SJSA1 (cell line): ENCODE data around the gene PTRH1. TPM values are rescaled to one million over a fixed set of nuclear protein-coding genes. Genes with fewer than 3 reads are reported as not detected.

Experiments
- DNase-seq, 2 experiments: peaks; one replicate each; pipeline ENCODE4 v3.0.0-alpha.2; 2015 to 2020; ENCODE audit warnings: low spot score in 2 of 2, low read depth in 1 of 2
- H3K27ac ChIP-seq: fragments of 250-450 bp; sonication (Bioruptor Pico); 2 replicates; pipeline ENCODE4 v1.5.1; 2020; ENCODE audit warnings: mild to moderate bottlenecking, moderate library complexity
- H3K27me3 ChIP-seq: fragments of 250-450 bp; sonication (Bioruptor Pico); replicated peaks from 2 replicates; pipeline ENCODE4 v1.5.1; 2020; ENCODE audit warnings: mild to moderate bottlenecking, moderate library complexity
- H3K36me3 ChIP-seq: fragments of 250-450 bp; sonication (Bioruptor Pico); 2 replicates; pipeline ENCODE4 v1.5.1; 2020; ENCODE audit warnings: mild to moderate bottlenecking
- H3K4me1 ChIP-seq: fragments of 250-450 bp; sonication (Bioruptor Pico); replicated peaks from 2 replicates; pipeline ENCODE4 v1.6.1; 2021; ENCODE audit warnings: mild to moderate bottlenecking
- H3K4me3 ChIP-seq: fragments of 250-450 bp; sonication (Bioruptor Pico); 2 replicates; pipeline ENCODE4 v1.5.1; 2020; ENCODE audit warnings: mild to moderate bottlenecking
- H3K9me3 ChIP-seq: fragments of 250-450 bp; sonication (Bioruptor Pico); replicated peaks from 2 replicates; pipeline ENCODE4 v1.5.1; 2020; ENCODE audit warnings: mild to moderate bottlenecking
- total RNA-seq: library from RNA; depleted of rRNA; stranded (reverse); fragments of >200 nt; shearing (Covaris generic); gene quantifications from 2 replicates; pipeline ENCODE4 v1.2.3, GENCODE V29; 2014

Gene PTRH1
- total RNA-seq, 1 experiment from 2014 or later = 17.5 TPM

GRCh38 chr9:127733614-127734013 is 18.2 kb upstream of the PTRH1 start:
- no peaks in the 10 kb centered on the region for H3K9me3 ChIP-seq
- H3K27me3 ChIP-seq = no peaks in the 10 kb centered on the region
- peaks cover 29% of the 10 kb centered on the region for H3K36me3 ChIP-seq
- DNase-seq = no peak
- no peak overlapping the region for H3K4me3 ChIP-seq
- no peak overlapping the region for H3K27ac ChIP-seq
- peaks cover 60% of the 10 kb centered on the region for H3K4me1 ChIP-seq

- no peaks in the 10 kb centered on the region for H3K9me3 ChIP-seq
- H3K27ac ChIP-seq = peak overlapping the region; percentile 70
- H3K36me3 ChIP-seq = peaks cover 29% of the 10 kb centered on the region
- peaks cover 60% of the 10 kb centered on the region for H3K4me1 ChIP-seq
- no peak for DNase-seq
- H3K27me3 ChIP-seq = no peaks in the 10 kb centered on the region
- no peak overlapping the region for H3K4me3 ChIP-seq
Observed at GRCh38 chr9:127732444-127732843, 17.0 kb upstream of the PTRH1 start.

DNA sequence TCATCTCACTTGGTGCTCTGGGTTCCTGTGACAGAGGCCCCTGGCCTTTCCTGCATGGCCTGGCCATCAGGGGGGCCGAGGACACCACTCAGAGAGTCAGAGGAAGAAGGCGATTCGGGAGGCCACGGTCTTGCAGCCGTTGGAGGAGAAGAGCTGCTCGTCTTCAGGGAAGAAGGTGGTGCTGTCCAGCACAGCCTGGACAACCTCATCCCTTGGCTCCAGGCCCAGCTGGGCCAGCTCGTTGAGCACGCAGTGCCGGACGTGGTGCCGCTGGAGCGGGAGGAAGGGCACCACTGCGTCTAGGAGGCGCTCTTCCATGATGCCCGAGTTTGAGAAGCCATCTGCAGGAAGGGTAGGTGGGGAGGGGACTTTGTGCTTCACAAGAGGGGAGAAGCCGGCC is 16.5 kb upstream of the PTRH1 start:
- Histone ChIP-seq H3K4me3 (no peak overlapping the region), H3K9me3 (no peaks in the 10 kb centered on the region), H3K27ac (peak overlapping the region; percentile 70), H3K36me3 (peaks cover 29% of the 10 kb centered on the region), H3K4me1 (peaks cover 60% of the 10 kb centered on the region), H3K27me3 (no peaks in the 10 kb centered on the region)
- no peak for DNase-seq

DNA sequence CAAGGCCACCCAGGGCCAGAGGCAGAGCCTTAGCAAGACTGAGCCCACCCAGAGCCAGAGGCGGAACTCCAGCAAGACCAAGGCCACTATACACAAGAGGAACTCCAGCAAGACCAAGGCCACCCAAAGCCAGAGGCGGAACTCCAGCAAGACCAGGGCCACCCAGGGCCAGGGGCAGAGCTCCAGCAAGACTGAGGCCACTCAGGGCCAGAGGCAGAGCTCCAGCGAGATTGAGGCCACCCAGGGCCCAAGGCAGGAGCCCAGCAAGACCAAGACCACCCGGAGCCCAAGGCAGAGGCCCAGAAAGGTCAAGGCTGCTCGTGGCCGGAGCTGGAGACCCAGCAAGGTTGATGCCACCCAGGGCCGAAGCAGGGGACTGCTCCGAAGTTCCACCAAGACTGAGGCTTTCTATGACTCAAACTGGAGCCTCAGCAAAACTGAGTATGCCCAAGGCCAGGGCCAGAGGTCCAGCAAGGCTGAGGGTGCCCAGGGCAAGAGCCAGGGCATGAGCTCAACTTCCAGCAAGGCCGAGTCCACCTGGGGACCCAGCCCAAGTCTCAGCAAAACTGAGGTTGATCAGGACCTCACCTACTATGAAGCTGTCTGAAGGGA is 15.4 kb upstream of the PTRH1 start:
- H3K36me3 ChIP-seq = peaks cover 29% of the 10 kb centered on the region
- peak; percentile 94 to 97 for DNase-seq

GRCh38 chr9:127730262-127730661 is 14.8 kb upstream of the PTRH1 start:
- Histone ChIP-seq H3K9me3 (no peaks in the 10 kb centered on the region), H3K4me1 (peaks cover 55% of the 10 kb centered on the region), H3K27ac (peak overlapping the region; percentile 73), H3K36me3 (peaks cover 29% of the 10 kb centered on the region), H3K4me3 (no peak overlapping the region), H3K27me3 (no peaks in the 10 kb centered on the region)
- DNase-seq = no peak

More for the DNA sequence above, 15.4 kb upstream of the PTRH1 start:
- Histone ChIP-seq H3K4me1 (peaks cover 60% of the 10 kb centered on the region), H3K9me3 (no peaks in the 10 kb centered on the region), H3K27ac (peak overlapping the region; percentile 70), H3K4me3 (no peak overlapping the region), H3K27me3 (no peaks in the 10 kb centered on the region)

- no peak overlapping the region for H3K4me3 ChIP-seq
- H3K4me1 ChIP-seq = peaks cover 52% of the 10 kb centered on the region
- peaks cover 29% of the 10 kb centered on the region for H3K36me3 ChIP-seq
- H3K27me3 ChIP-seq = no peaks in the 10 kb centered on the region
- no peaks in the 10 kb centered on the region for H3K9me3 ChIP-seq
- H3K27ac ChIP-seq = peak overlapping the region; percentile 73
- no peak for DNase-seq
Observed at GRCh38 chr9:127729522-127730256, 14.2 kb upstream of the PTRH1 start.

- Histone ChIP-seq H3K27ac (no peak overlapping the region), H3K4me3 (no peak overlapping the region), H3K9me3 (no peaks in the 10 kb centered on the region), H3K4me1 (peaks cover 43% of the 10 kb centered on the region), H3K36me3 (peaks cover 24% of the 10 kb centered on the region), H3K27me3 (no peaks in the 10 kb centered on the region)
- DNase-seq = no peak
Observed at GRCh38 chr9:127728808-127729207, 13.3 kb upstream of the PTRH1 start.

GRCh38 chr9:127726871-127727270 is 11.4 kb upstream of the PTRH1 start:
- peaks cover 6% of the 10 kb centered on the region for H3K36me3 ChIP-seq
- no peaks in the 10 kb centered on the region for H3K9me3 ChIP-seq
- DNase-seq = no peak
- no peak overlapping the region for H3K4me3 ChIP-seq
- no peak overlapping the region for H3K27ac ChIP-seq
- H3K27me3 ChIP-seq = no peaks in the 10 kb centered on the region
- H3K4me1 ChIP-seq = peaks cover 28% of the 10 kb centered on the region

DNA sequence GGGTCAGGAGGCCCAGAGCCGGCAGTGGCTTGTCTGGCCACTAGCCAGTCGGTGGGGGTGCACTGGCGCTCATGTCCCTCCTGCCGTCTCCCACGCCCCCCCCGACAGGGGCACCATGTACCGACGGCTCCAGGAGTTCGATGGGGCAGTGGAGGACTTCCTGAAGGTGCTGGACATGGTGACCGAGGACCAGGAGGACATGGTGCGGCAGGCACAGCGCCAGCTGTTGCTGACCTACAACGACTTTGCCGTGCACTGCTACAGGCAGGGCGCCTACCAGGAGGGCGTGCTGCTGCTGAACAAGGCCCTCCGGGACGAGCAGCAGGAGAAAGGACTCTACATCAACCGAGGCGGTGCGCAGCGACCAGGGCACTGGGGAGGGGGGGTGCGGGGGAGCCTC is 8.5 kb upstream of the PTRH1 start:
- H3K4me1 ChIP-seq = peaks cover 21% of the 10 kb centered on the region
- no peak for DNase-seq
- no peaks in the 10 kb centered on the region for H3K36me3 ChIP-seq
- no peaks in the 10 kb centered on the region for H3K9me3 ChIP-seq
- no peak overlapping the region for H3K4me3 ChIP-seq
- H3K27me3 ChIP-seq = no peaks in the 10 kb centered on the region
- no peak overlapping the region for H3K27ac ChIP-seq

DNA sequence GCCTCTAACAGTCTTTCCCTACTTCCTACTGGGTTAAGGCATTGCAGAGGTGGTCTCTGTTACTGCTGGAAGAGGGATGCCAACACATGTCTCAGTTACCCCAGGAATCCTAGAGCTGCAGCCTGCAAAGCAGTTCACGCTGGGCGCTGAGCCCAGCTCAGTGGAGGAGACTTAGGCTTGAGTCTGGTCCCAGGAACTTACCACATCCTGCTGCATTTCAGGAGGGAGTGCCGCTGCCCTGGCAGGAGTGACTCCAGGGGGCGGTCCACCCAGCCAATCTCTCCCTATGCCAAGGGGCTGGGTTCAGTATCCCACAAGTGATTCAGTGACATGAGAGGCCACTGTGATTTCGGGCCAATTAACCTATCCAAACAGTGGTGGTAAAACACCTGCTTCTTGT is 8.0 kb upstream of the PTRH1 start:
- Histone ChIP-seq H3K4me1 (peaks cover 21% of the 10 kb centered on the region), H3K9me3 (no peaks in the 10 kb centered on the region), H3K27me3 (no peaks in the 10 kb centered on the region), H3K27ac (no peak overlapping the region), H3K4me3 (no peak overlapping the region), H3K36me3 (no peaks in the 10 kb centered on the region)
- DNase-seq = no peak

GRCh38 chr9:127723013-127723412 is 7.5 kb upstream of the PTRH1 start:
- no peak overlapping the region for H3K27ac ChIP-seq
- H3K4me1 ChIP-seq = peaks cover 21% of the 10 kb centered on the region
- DNase-seq = no peak
- no peaks in the 10 kb centered on the region for H3K27me3 ChIP-seq
- H3K9me3 ChIP-seq = no peaks in the 10 kb centered on the region
- no peak overlapping the region for H3K4me3 ChIP-seq
- no peaks in the 10 kb centered on the region for H3K36me3 ChIP-seq

GRCh38 chr9:127722055-127722745 is 6.7 kb upstream of the PTRH1 start:
- peaks cover 21% of the 10 kb centered on the region for H3K4me1 ChIP-seq
- H3K27me3 ChIP-seq = no peaks in the 10 kb centered on the region
- no peaks in the 10 kb centered on the region for H3K9me3 ChIP-seq
- no peak for DNase-seq
- H3K4me3 ChIP-seq = no peak overlapping the region
- no peaks in the 10 kb centered on the region for H3K36me3 ChIP-seq
- no peak overlapping the region for H3K27ac ChIP-seq

- 0 out of 2 replicates have a peak overlapping the region, but pooled peaks have one; percentile 42 for H3K27ac ChIP-seq
- H3K4me1 ChIP-seq = peaks cover 21% of the 10 kb centered on the region
- no peaks in the 10 kb centered on the region for H3K36me3 ChIP-seq
- H3K9me3 ChIP-seq = no peaks in the 10 kb centered on the region
- H3K27me3 ChIP-seq = no peaks in the 10 kb centered on the region
- DNase-seq = peak in 1 of 2 experiments; percentile 20
- no peak overlapping the region for H3K4me3 ChIP-seq
Observed at GRCh38 chr9:127721391-127721821, 5.9 kb upstream of the PTRH1 start.

- DNase-seq = no peak
- 0 out of 2 replicates have a peak overlapping the region, but pooled peaks have one; percentile 42 for H3K27ac ChIP-seq
- H3K9me3 ChIP-seq = no peaks in the 10 kb centered on the region
- peaks cover 26% of the 10 kb centered on the region for H3K4me1 ChIP-seq
- H3K4me3 ChIP-seq = no peak overlapping the region
- no peaks in the 10 kb centered on the region for H3K27me3 ChIP-seq
- no peaks in the 10 kb centered on the region for H3K36me3 ChIP-seq
Observed at GRCh38 chr9:127720865-127721227, 5.4 kb upstream of the PTRH1 start.
